Sigmoid colon (tissue), 7 donors: ENCODE data around the gene RPL19. TPM values are rescaled to one million over a fixed set of nuclear protein-coding genes. Genes with fewer than 3 reads are reported as not detected.
"Not testable (repeated sequence)": the region's sequence is repeated elsewhere in the genome, so short reads cannot be mapped to it uniquely, and the experiment has no call there.

ENCODE experiments used
- DNase-seq: peaks from one replicate; pipeline ENCODE4 v3.0.0-alpha.2; 2019
- H3K27ac ChIP-seq, 4 donors: fragments of 200-600 bp; sonication (generic); one replicate each; pipeline ENCODE4 v1.5.1; 2016 to 2019; ENCODE audit warnings: mild to moderate bottlenecking in 1 of 4
- H3K27me3 ChIP-seq, 3 donors: fragments of 200-600 bp; sonication (generic); one replicate each; pipeline ENCODE4 v1.5.1; 2019; ENCODE audit warnings: mild to moderate bottlenecking in 1 of 3
- H3K36me3 ChIP-seq, 4 donors: fragments of 200-600 bp; sonication (generic); one replicate each; pipeline ENCODE4 v1.5.1; 2016 to 2019
- H3K4me1 ChIP-seq, 4 donors: fragments of 200-600 bp; sonication (generic); one replicate each; pipeline ENCODE4 v1.5.1; 2017 to 2019
- H3K4me3 ChIP-seq, 4 donors: fragments of 200-600 bp; sonication (generic); one replicate each; pipeline ENCODE4 v1.5.1; 2017 to 2019; ENCODE audit warnings: mild to moderate bottlenecking in 2 of 4, moderate library complexity in 1 of 4
- H3K9me3 ChIP-seq, 4 donors: fragments of 200-600 bp in 3 of 4; sonication (generic) in 3 of 4; one replicate each; pipeline versions ENCODE4 v1.5.1 to v1.6.1; 2013 to 2019
- CTCF ChIP-seq, 4 experiments: fragments of 450-650 bp in 3 of 4; fragments of 200-600 bp in 1 of 4; IDR thresholded peaks; one replicate each; pipeline ENCODE4 v1.5.1; 2016 to 2019; ENCODE audit warnings: antibody characterized with exemption in 4 of 4, mild to moderate bottlenecking in 3 of 4, moderate library complexity in 2 of 4
- EP300 ChIP-seq, 4 donors: sonication (generic); formaldehyde crosslinking; IDR thresholded peaks; one replicate each; pipeline ENCODE4 v1.6.1; 2017; ENCODE audit warnings: antibody characterized with exemption in 4 of 4
- POLR2A ChIP-seq, 2 donors: fragments of 450-650 bp; IDR thresholded peaks; one replicate each; pipeline ENCODE4 v1.6.1; 2016; ENCODE audit warnings: antibody characterized with exemption in 2 of 2, mild to moderate bottlenecking in 2 of 2, moderate library complexity in 2 of 2
- POLR2AphosphoS5 ChIP-seq, 4 donors: sonication (generic); formaldehyde crosslinking; IDR thresholded peaks; one replicate each; pipeline ENCODE4 v1.6.1; 2017; ENCODE audit warnings: antibody characterized with exemption in 4 of 4
- WGBS, 2 donors: extraction: QIAGEN DNeasy Blood & Tissue Kit; methylation state at CpG; one replicate each; pipeline ENCODE4 v1.1.7; 2013; 5-methylcytosine and 5-hydroxymethylcytosine counted together
- intact Hi-C: fragments of 100-400 bp; cut with DNase I; formaldehyde crosslinking; loops from one replicate; pipeline ENCODE4 v1.15.1; 2023
- polyA plus RNA-seq, 3 donors: library from polyadenylated mRNA; stranded (reverse); fragments of 200-250 nt; gene quantifications; one replicate each; pipeline ENCODE4 v1.2.3, GENCODE V29; 2013
- total RNA-seq, 4 donors: library from RNA; depleted of rRNA; stranded (reverse); fragments of >200 nt; gene quantifications; one replicate each; pipeline ENCODE4 v1.1.0, GENCODE V29; 2016
- donor health status: healthy with polysubstance abuse.
- donor health status: Bipolar disorder and iron deficiency.
- donor health status: healthy.

Gene RPL19
- total and polyA plus RNA-seq, 7 donors, result 2,689 to 4,685 (median 3,919) TPM

DNA sequence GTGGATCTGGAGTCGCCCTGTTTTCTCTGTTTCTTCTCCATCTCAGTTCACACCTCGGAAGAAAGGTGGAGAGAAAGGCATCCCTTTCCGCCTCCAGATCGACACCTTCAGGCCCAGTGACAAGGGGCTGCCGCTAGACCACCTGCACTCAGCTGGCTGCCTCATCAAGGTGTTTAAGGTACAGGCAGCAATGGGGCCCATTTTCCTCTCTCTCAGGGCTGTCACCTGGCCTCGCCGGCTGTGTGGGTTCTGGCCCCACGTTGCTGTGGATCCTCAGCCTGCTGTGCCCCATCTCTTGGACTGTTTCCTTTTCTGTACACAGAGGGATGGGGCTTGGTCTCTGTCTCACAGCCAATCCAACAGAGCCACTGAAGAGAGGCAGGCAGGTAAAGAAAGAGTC lies 43.1 kb downstream of the RPL19 start:
- Histone ChIP-seq H3K9me3 (no peaks in the 10 kb centered on the region), H3K27ac (no peak overlapping the region), H3K4me3 (no peak overlapping the region), H3K36me3 (no peaks in the 10 kb centered on the region), H3K27me3 (peaks cover 0 to 29% (median 8%) of the 10 kb centered on the region in 3 donors), H3K4me1 (no peaks in the 10 kb centered on the region)
- intact Hi-C loops, result loop anchor here (5.0 kb wide), 1 partner anchor 261 kb away; no protein-coding TSS in a partner anchor
- WGBS, 2 donors, result 76 to 83% methylated on average over 8 of the region's 8 CpGs
- TF ChIP-seq POLR2AphosphoS5 (IDR thresholded peaks at IDR 0.05) (no peak), CTCF (IDR thresholded peaks at IDR 0.05) (no peak), EP300 (IDR thresholded peaks at IDR 0.05) (no peak), POLR2A (IDR thresholded peaks at IDR 0.05) (no peak)
- DNase-seq, result peak; percentile 37

DNA sequence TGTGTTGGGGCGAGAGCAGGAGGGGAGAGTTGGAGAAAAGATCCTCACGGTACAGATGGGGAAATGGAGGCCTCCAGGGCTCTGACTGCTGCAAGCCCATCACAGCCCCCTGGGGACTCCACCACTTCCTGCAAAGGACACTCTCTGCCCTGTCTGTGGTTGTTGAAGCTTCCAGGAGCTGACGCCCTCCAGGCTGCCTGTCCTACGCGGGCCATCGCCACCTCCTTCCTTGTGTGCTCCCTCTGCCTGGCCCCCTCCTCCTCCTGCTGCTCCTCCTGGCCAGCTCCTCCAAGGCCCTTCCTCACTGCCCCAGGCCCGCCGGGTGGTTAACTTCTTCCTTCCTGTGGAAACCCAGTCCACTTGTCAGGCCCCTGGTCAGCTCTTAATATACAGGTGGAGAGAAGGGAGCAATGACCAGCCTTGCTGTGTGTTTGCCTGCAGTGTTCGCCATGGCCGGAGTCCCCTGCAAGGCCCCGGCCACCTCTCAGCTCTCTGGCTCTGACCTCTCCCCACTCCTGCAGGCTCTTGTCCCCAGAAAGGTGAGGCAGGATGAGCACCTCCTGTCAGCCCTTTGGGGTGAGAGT lies 44.0 kb downstream of the RPL19 start:
- H3K27ac ChIP-seq, result no peak overlapping the region
- peak; percentile 62 for DNase-seq
- H3K4me1 ChIP-seq, result no peaks in the 10 kb centered on the region
- no peaks in the 10 kb centered on the region for H3K9me3 ChIP-seq
- TF ChIP-seq EP300 (IDR thresholded peaks at IDR 0.05) (no peak), POLR2AphosphoS5 (IDR thresholded peaks at IDR 0.05) (no peak), CTCF (IDR thresholded peaks at IDR 0.05) (no peak), POLR2A (IDR thresholded peaks at IDR 0.05) (no peak)
- no peak overlapping the region for H3K4me3 ChIP-seq
- H3K36me3 ChIP-seq, result no peaks in the 10 kb centered on the region
- WGBS, 2 donors, result 43 to 56% methylated on average over 11 of the region's 11 CpGs
- intact Hi-C loops, result loop anchor here (1.0 to 5.0 kb wide), 2 partner anchors 37 to 262 kb away; no protein-coding TSS in a partner anchor
- peaks cover 0 to 19% (median 0%) of the 10 kb centered on the region in 3 donors for H3K27me3 ChIP-seq

GRCh38 chr17:39244600-39245570 lies 44.8 kb downstream of the RPL19 start:
- intact Hi-C loops, result loop anchor here (1.0 to 5.0 kb wide), 2 partner anchors 38 to 263 kb away; no protein-coding TSS in a partner anchor
- WGBS, 2 donors, result 44 to 45% methylated on average over 6 of the region's 6 CpGs
- DNase-seq, result peak; percentile 92

DNA sequence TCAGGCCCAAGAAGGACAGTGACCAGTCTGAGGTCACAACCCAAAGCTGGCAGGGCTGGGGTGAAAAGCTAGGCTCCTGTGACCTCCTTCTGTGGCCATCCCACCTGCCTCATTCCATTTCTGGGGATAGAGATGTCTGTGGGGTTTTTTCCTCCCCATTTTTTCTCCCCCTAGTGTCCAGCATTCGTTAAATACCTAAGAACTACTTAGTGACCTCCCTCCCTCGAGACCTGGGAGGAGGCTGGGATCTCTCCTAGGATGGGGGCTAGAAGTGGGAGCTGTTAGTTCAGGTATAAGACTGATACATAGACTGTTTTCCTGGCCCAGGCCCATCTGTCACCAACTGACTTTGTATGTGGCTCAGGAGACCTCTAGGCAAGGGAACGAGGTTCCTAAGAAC lies 46.2 kb downstream of the RPL19 start:
- Histone ChIP-seq H3K9me3 (no peaks in the 10 kb centered on the region), H3K27ac (no peak overlapping the region), H3K36me3 (no peaks in the 10 kb centered on the region), H3K4me3 (no peak overlapping the region), H3K4me1 (no peaks in the 10 kb centered on the region), H3K27me3 (peaks cover 0 to 11% (median 0%) of the 10 kb centered on the region in 3 donors)
- DNase-seq, result peak; percentile 24
- TF ChIP-seq POLR2A (IDR thresholded peaks at IDR 0.05), result no peak
- TF ChIP-seq POLR2AphosphoS5 (IDR thresholded peaks at IDR 0.05), result no peak
- no peak for TF ChIP-seq CTCF (IDR thresholded peaks at IDR 0.05)
- no peak for TF ChIP-seq EP300 (IDR thresholded peaks at IDR 0.05)
- WGBS, 2 donors, result 53 to 59% methylated on average over 3 of the region's 3 CpGs
- intact Hi-C loops, result no loop called here

More at GRCh38 chr17:39244600-39245570, 44.8 kb downstream of the RPL19 start:
- peak; percentile 78 to 97 (median 90) for TF ChIP-seq CTCF (IDR thresholded peaks at IDR 0.05)
- no peak for TF ChIP-seq EP300 (IDR thresholded peaks at IDR 0.05)
- H3K4me1 ChIP-seq, result no peaks in the 10 kb centered on the region
- no peaks in the 10 kb centered on the region for H3K36me3 ChIP-seq
- H3K4me3 ChIP-seq, result no peak overlapping the region
- H3K9me3 ChIP-seq, result no peaks in the 10 kb centered on the region
- peaks cover 0 to 12% (median 0%) of the 10 kb centered on the region in 3 donors for H3K27me3 ChIP-seq
- H3K27ac ChIP-seq, result no peak overlapping the region

DNA sequence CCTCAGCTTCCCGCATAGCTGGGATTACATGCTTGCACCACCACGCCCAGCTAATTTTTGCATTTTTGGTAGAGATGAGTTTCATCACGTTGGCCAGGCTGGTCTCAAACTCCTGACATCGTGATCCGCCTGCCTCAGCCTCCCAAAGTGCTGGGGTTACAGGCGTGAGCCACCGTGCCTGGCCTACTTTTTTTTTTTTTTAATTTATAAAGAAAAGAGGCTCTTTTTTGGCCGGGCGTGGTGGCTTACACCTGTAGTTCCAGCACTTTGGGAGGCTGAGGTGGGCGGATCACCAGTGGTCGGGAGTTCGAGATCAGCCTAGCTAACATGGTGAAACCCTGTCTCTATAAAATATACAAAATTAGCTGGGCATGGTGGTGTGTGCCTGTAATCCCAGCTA lies 50.0 kb downstream of the RPL19 start:
- H3K27me3 ChIP-seq, H3K27ac ChIP-seq, DNase-seq, H3K4me3 ChIP-seq, H3K9me3 ChIP-seq, H3K4me1 ChIP-seq, intact Hi-C loops: not testable (repeated sequence)
- 96% methylated on average over 12 of the region's 12 CpGs for WGBS, 2 donors
- peaks cover 0 to 24% (median 0%) of the 10 kb centered on the region in 4 donors for H3K36me3 ChIP-seq
